ENCODE measurements around the gene TSHZ2.

The TSHZ2 gene

GRCh38 chr20:53303413-53303760 lies 331.2 kb downstream of the TSHZ2 start:
- no peaks in the 10 kb centered on the region for H3K79me2 ChIP-seq (ENCODE audit: low read length)
- no peaks in the 10 kb centered on the region for H3K4me1 ChIP-seq (ENCODE audit: low read length)
- H2AFZ ChIP-seq (ENCODE audit: low read depth, low read length) = no peak overlapping the region
- H3K9me3 ChIP-seq (ENCODE audit: insufficient read depth, low read length) = no peaks in the 10 kb centered on the region
- H3K27me3 ChIP-seq (ENCODE audit: low read depth, low read length) = no peaks in the 10 kb centered on the region
- no peaks in the 10 kb centered on the region for H4K20me1 ChIP-seq (ENCODE audit: insufficient read depth, low read length)
- H3K9ac ChIP-seq (ENCODE audit: low read length) = no peak overlapping the region
- TF ChIP-seq EZH2phosphoT487 (IDR thresholded peaks at IDR 0.05; ENCODE audit: low read depth) (no peak), CTCF (IDR thresholded peaks at IDR 0.05; ENCODE audit: low read depth, low read length) (no peak)
- H3K27ac ChIP-seq (ENCODE audit: low read length) = no peak overlapping the region
- no peak overlapping the region for H3K4me3 ChIP-seq (ENCODE audit: low read length)
- H3K36me3 ChIP-seq (replicated peaks; ENCODE audit: low read depth, low read length) = no peaks in the 10 kb centered on the region
- H3K4me2 ChIP-seq (ENCODE audit: low read length) = no peak overlapping the region

- H2AFZ ChIP-seq (ENCODE audit: low read depth, low read length) = no peak overlapping the region
- H3K4me1 ChIP-seq (ENCODE audit: low read length) = no peaks in the 10 kb centered on the region
- no peaks in the 10 kb centered on the region for H3K79me2 ChIP-seq (ENCODE audit: low read length)
- no peak for TF ChIP-seq CTCF (IDR thresholded peaks at IDR 0.05; ENCODE audit: low read depth, low read length)
- TF ChIP-seq EZH2phosphoT487 (IDR thresholded peaks at IDR 0.05; ENCODE audit: low read depth) = no peak
- no peaks in the 10 kb centered on the region for H3K36me3 ChIP-seq (replicated peaks; ENCODE audit: low read depth, low read length)
- H3K9me3 ChIP-seq (ENCODE audit: insufficient read depth, low read length) = no peaks in the 10 kb centered on the region
- H3K9ac ChIP-seq (ENCODE audit: low read length) = no peak overlapping the region
- no peak overlapping the region for H3K27ac ChIP-seq (ENCODE audit: low read length)
- H3K4me2 ChIP-seq (ENCODE audit: low read length) = no peak overlapping the region
- H4K20me1 ChIP-seq (ENCODE audit: insufficient read depth, low read length) = no peaks in the 10 kb centered on the region
- H3K4me3 ChIP-seq (ENCODE audit: low read length) = no peak overlapping the region
- H3K27me3 ChIP-seq (ENCODE audit: low read depth, low read length) = no peaks in the 10 kb centered on the region
Observed at GRCh38 chr20:53304146-53304545, 332.0 kb downstream of the TSHZ2 start.

GRCh38 chr20:53306192-53306805 lies 334.1 kb downstream of the TSHZ2 start:
- Histone ChIP-seq H3K79me2 (ENCODE audit: low read length) (no peaks in the 10 kb centered on the region), H3K9me3 (ENCODE audit: insufficient read depth, low read length) (no peaks in the 10 kb centered on the region), H2AFZ (ENCODE audit: low read depth, low read length) (no peak overlapping the region)

GRCh38 chr20:53307964-53308597 lies 335.9 kb downstream of the TSHZ2 start:
- H4K20me1 ChIP-seq (ENCODE audit: insufficient read depth, low read length) = no peaks in the 10 kb centered on the region
- H3K27ac ChIP-seq (ENCODE audit: low read length) = no peak overlapping the region
- no peak overlapping the region for H3K4me3 ChIP-seq (ENCODE audit: low read length)
- TF ChIP-seq CTCF (IDR thresholded peaks at IDR 0.05; ENCODE audit: low read depth, low read length) (no peak), EZH2phosphoT487 (IDR thresholded peaks at IDR 0.05; ENCODE audit: low read depth) (no peak)
- no peak overlapping the region for H2AFZ ChIP-seq (ENCODE audit: low read depth, low read length)
- H3K79me2 ChIP-seq (ENCODE audit: low read length) = no peaks in the 10 kb centered on the region
- H3K9ac ChIP-seq (ENCODE audit: low read length) = no peak overlapping the region
- H3K4me1 ChIP-seq (ENCODE audit: low read length) = no peaks in the 10 kb centered on the region
- no peaks in the 10 kb centered on the region for H3K9me3 ChIP-seq (ENCODE audit: insufficient read depth, low read length)
- no peaks in the 10 kb centered on the region for H3K36me3 ChIP-seq (replicated peaks; ENCODE audit: low read depth, low read length)
- H3K4me2 ChIP-seq (ENCODE audit: low read length) = no peak overlapping the region
- H3K27me3 ChIP-seq (ENCODE audit: low read depth, low read length) = no peaks in the 10 kb centered on the region

More at GRCh38 chr20:53306192-53306805, 334.1 kb downstream of the TSHZ2 start:
- no peaks in the 10 kb centered on the region for H3K4me1 ChIP-seq (ENCODE audit: low read length)
- H3K4me2 ChIP-seq (ENCODE audit: low read length) = no peak overlapping the region
- H3K4me3 ChIP-seq (ENCODE audit: low read length) = no peak overlapping the region
- no peaks in the 10 kb centered on the region for H4K20me1 ChIP-seq (ENCODE audit: insufficient read depth, low read length)
- TF ChIP-seq EZH2phosphoT487 (IDR thresholded peaks at IDR 0.05; ENCODE audit: low read depth) (no peak), CTCF (IDR thresholded peaks at IDR 0.05; ENCODE audit: low read depth, low read length) (no peak)
- no peak overlapping the region for H3K27ac ChIP-seq (ENCODE audit: low read length)
- no peaks in the 10 kb centered on the region for H3K36me3 ChIP-seq (replicated peaks; ENCODE audit: low read depth, low read length)
- no peaks in the 10 kb centered on the region for H3K27me3 ChIP-seq (ENCODE audit: low read depth, low read length)
- no peak overlapping the region for H3K9ac ChIP-seq (ENCODE audit: low read length)
